Muscle of arm (tissue), 12 donors: ENCODE data around the gene SLC13A5. TPM values are rescaled to one million over a fixed set of nuclear protein-coding genes. Genes with fewer than 3 reads are reported as not detected.
"Not testable (repeated sequence)": the region's sequence is repeated elsewhere in the genome, so short reads cannot be mapped to it uniquely, and the experiment has no call there.

Experiments
- DNase-seq: peaks from one replicate; pipeline ENCODE4 v3.0.0-alpha.2; 2013
- polyA plus RNA-seq, 12 donors: library from polyadenylated mRNA; unstranded; fragments of 120-200 nt; gene quantifications; one replicate each; pipeline ENCODE4 v1.2.1, GENCODE V29; 2013; ENCODE audit not compliant: insufficient read length in 12 of 12

Gene SLC13A5
- polyA plus RNA-seq, 12 donors: 0.11 to 1.9 (median 0.22) TPM; not detected in 3

- DNase-seq: no peak
These were observed 46.6 kb downstream of the SLC13A5 start for GRCh38 chr17:6666557-6666956.

GRCh38 chr17:6666077-6666521 is 47.1 kb downstream of the SLC13A5 start:
- peak; percentile 80 for DNase-seq

GRCh38 chr17:6663200-6663599 is 50.0 kb downstream of the SLC13A5 start:
- not testable (repeated sequence) for DNase-seq

- no peak for DNase-seq
These were observed 51.7 kb downstream of the SLC13A5 start for GRCh38 chr17:6661464-6661848.

GRCh38 chr17:6660805-6661463 is 52.2 kb downstream of the SLC13A5 start:
- no peak for DNase-seq

GRCh38 chr17:6660101-6660500 is 53.1 kb downstream of the SLC13A5 start:
- no peak for DNase-seq

GRCh38 chr17:6658411-6658810 is 54.8 kb downstream of the SLC13A5 start:
- not testable (repeated sequence) for DNase-seq

GRCh38 chr17:6657633-6658287 is 55.4 kb downstream of the SLC13A5 start:
- DNase-seq: no peak

- not testable (repeated sequence) for DNase-seq
These were observed 56.2 kb downstream of the SLC13A5 start for GRCh38 chr17:6656797-6657632.

- not testable (repeated sequence) for DNase-seq
These were observed 57.3 kb downstream of the SLC13A5 start for GRCh38 chr17:6655732-6656361.

GRCh38 chr17:6654841-6655731 is 58.1 kb downstream of the SLC13A5 start:
- no peak for DNase-seq

- peak; percentile 53 for DNase-seq
These were observed 61.2 kb downstream of the SLC13A5 start for GRCh38 chr17:6651919-6652452.

GRCh38 chr17:6651354-6651918 is 61.7 kb downstream of the SLC13A5 start, which contains the start of the genes C17orf100 and MED31:
Gene C17orf100 (plus strand): TSS chr17:6651762. CDS start chr17:6651914, 152 bp downstream.
Gene MED31 (minus strand): TSS chr17:6651605. CDS start chr17:6651528, 77 bp downstream.
- peak; percentile 93 for DNase-seq

GRCh38 chr17:6648181-6648580 is 65.0 kb downstream of the SLC13A5 start:
- DNase-seq: no peak

GRCh38 chr17:6643451-6644125 is 69.6 kb downstream of the SLC13A5 start:
- no peak for DNase-seq

- no peak for DNase-seq
These were observed 70.6 kb downstream of the SLC13A5 start for GRCh38 chr17:6642592-6642991.

- no peak for DNase-seq
These were observed 71.8 kb downstream of the SLC13A5 start for GRCh38 chr17:6641247-6641863.

- DNase-seq: peak; percentile 94
These were observed 72.5 kb downstream of the SLC13A5 start, which contains the start of the genes KIAA0753 and TXNDC17 for GRCh38 chr17:6640536-6641246. Gene KIAA0753 (minus strand): TSS chr17:6640711. CDS start chr17:6635103, 5,608 bp downstream. Gene TXNDC17 (plus strand): TSS chr17:6641060. CDS start chr17:6641083, 23 bp downstream.
